Vagina (tissue), 2 donors: ENCODE measurements around the gene OS9. TPM values are rescaled to one million over a fixed set of nuclear protein-coding genes. Genes with fewer than 3 reads are reported as not detected.

Experiments
- DNase-seq, 2 donors: peaks; one replicate each; pipeline ENCODE4 v3.0.0-alpha.2; 2017; ENCODE audit errors: extremely low spot score in 2 of 2
- H3K27ac ChIP-seq: fragments of 200-600 bp; sonication (generic); one replicate; pipeline ENCODE4 v1.5.1; 2019
- H3K27me3 ChIP-seq: fragments of 200-600 bp; sonication (generic); one replicate; pipeline ENCODE4 v1.5.1; 2019
- H3K36me3 ChIP-seq, 2 donors: fragments of 200-600 bp; sonication (generic); one replicate each; pipeline ENCODE4 v1.5.1; 2017 to 2019
- H3K4me1 ChIP-seq: fragments of 200-600 bp; sonication (generic); one replicate; pipeline ENCODE4 v1.5.1; 2019
- H3K4me3 ChIP-seq, 2 donors: fragments of 200-600 bp; sonication (generic); 1 replicate in 1 of 2; 2 replicates in 1 of 2; pipeline ENCODE4 v1.5.1; 2016 to 2019
- H3K9me3 ChIP-seq: fragments of 200-600 bp; sonication (generic); one replicate; pipeline ENCODE4 v1.5.1; 2019
- POLR2A ChIP-seq, 2 donors: fragments of 450-650 bp; IDR thresholded peaks; one replicate each; pipeline ENCODE4 v1.6.1; 2017; ENCODE audit warnings: antibody characterized with exemption in 2 of 2, mild to moderate bottlenecking in 2 of 2, moderate library complexity in 2 of 2
- POLR2AphosphoS5 ChIP-seq, 2 donors: sonication (generic); formaldehyde crosslinking; IDR thresholded peaks; one replicate each; pipeline ENCODE4 v1.9.0; 2017; ENCODE audit warnings: antibody characterized with exemption in 2 of 2, mild to moderate bottlenecking in 2 of 2, low read depth in 1 of 2; ENCODE audit not compliant: insufficient read depth in 1 of 2
- intact Hi-C: fragments of 100-400 bp; cut with DNase I; formaldehyde crosslinking; loops from one replicate; pipeline ENCODE4 v1.15.1; 2023
- total RNA-seq: library from RNA; depleted of rRNA; stranded (reverse); fragments of >200 nt; gene quantifications from one replicate; pipeline ENCODE4 v1.2.3, GENCODE V29; 2016
- TF ChIP-seq, protein P1 (sequence below), 3 experiments: fragments of 450-650 bp in 2 of 3; fragments of 200-600 bp in 1 of 3; sonication (generic) in 1 of 3; IDR thresholded peaks; one replicate each; pipeline ENCODE4 v1.5.1; 2017 to 2019; ENCODE audit warnings: antibody characterized with exemption in 3 of 3, mild to moderate bottlenecking in 2 of 3, moderate library complexity in 2 of 3

Gene OS9
- total RNA-seq, 1 donor from 2014 or later, result 105 TPM

DNA sequence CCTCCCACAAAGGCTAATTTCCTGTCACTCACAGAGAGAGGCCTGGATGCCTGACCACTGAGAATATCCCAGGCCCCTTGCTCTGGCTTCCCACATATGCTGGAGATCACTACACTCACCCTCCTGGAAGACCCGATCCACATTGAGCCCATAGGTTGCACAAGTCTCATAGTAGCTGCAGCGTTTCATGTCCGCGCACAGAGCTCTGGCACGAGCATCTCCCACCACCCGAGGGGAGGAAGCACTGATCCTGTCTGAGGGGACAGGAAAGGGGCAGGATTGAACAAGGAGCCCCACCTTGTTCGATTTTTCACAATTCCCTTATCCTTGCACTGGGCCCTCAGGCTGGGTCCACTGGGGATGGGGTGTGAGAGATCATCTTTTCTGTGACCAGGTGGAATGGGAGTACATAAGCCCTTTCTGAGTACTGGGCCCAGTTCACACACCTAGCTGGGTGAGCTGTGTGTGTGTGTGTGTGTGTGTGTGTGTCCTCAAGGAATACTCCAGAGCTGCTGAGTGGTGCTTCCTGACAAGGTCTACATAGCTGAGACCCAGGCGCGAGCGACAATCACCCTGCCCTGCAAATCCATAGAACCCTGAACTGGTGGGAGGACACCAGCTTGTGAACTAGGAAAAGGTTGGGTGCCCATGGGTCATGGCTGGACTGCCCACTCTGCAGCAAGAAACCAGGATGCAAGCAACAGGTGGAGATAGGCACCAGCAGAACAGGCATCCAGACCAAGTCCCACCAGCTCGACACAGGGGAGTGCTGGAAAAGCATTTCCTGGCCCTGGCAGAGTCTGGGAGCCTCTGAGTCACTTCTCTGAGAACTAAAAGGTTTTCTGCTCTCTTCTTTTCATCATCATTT, 39.0 kb downstream of the OS9 start:
- Histone ChIP-seq H3K36me3 (no peaks in the 10 kb centered on the region), H3K4me1 (peaks cover 24% of the 10 kb centered on the region), H3K27me3 (peaks cover 6% of the 10 kb centered on the region), H3K9me3 (no peaks in the 10 kb centered on the region), H3K4me3 (no peak overlapping the region), H3K27ac (no peak overlapping the region)
- intact Hi-C loops, result no loop called here
- no peak for DNase-seq
- TF ChIP-seq POLR2A (IDR thresholded peaks at IDR 0.05) (no peak), POLR2AphosphoS5 (IDR thresholded peaks at IDR 0.05; ENCODE audit: insufficient read depth in 1 of 2, low read depth in 1 of 2) (no peak)
- TF ChIP-seq, protein P1, sequence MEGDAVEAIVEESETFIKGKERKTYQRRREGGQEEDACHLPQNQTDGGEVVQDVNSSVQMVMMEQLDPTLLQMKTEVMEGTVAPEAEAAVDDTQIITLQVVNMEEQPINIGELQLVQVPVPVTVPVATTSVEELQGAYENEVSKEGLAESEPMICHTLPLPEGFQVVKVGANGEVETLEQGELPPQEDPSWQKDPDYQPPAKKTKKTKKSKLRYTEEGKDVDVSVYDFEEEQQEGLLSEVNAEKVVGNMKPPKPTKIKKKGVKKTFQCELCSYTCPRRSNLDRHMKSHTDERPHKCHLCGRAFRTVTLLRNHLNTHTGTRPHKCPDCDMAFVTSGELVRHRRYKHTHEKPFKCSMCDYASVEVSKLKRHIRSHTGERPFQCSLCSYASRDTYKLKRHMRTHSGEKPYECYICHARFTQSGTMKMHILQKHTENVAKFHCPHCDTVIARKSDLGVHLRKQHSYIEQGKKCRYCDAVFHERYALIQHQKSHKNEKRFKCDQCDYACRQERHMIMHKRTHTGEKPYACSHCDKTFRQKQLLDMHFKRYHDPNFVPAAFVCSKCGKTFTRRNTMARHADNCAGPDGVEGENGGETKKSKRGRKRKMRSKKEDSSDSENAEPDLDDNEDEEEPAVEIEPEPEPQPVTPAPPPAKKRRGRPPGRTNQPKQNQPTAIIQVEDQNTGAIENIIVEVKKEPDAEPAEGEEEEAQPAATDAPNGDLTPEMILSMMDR (IDR thresholded peaks at IDR 0.05), result no peak

DNA sequence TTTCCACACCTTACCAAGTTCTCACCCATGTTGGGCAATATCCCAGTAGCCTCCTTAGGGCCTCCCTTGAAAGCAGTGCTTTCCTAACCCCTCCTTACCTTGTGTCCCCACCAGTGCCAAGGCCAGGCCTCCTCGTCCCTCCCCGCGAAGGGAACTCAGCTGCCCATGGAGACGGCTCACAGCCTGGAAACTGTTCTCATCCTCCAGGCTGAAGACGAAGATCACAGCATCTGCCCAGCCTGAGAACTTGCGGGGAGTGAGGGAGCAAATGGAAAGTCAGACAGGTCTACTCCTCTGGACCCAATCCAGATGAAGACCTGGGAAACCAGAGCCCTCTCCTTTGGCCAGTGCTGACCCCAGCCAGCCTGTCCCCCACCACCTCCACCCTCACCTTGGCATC, 40.0 kb downstream of the OS9 start:
- intact Hi-C loops, result no loop called here
- H3K27me3 ChIP-seq, result peaks cover 6% of the 10 kb centered on the region
- TF ChIP-seq POLR2AphosphoS5 (IDR thresholded peaks at IDR 0.05; ENCODE audit: insufficient read depth in 1 of 2, low read depth in 1 of 2), result no peak
- no peak for TF ChIP-seq POLR2A (IDR thresholded peaks at IDR 0.05)
- H3K27ac ChIP-seq, result no peak overlapping the region
- no peaks in the 10 kb centered on the region for H3K36me3 ChIP-seq
- peaks cover 34% of the 10 kb centered on the region for H3K4me1 ChIP-seq
- H3K4me3 ChIP-seq, result no peak overlapping the region
- no peaks in the 10 kb centered on the region for H3K9me3 ChIP-seq
- DNase-seq, result no peak

- no peak for DNase-seq
- H3K9me3 ChIP-seq, result no peaks in the 10 kb centered on the region
- intact Hi-C loops, result no loop called here
- TF ChIP-seq POLR2AphosphoS5 (IDR thresholded peaks at IDR 0.05; ENCODE audit: insufficient read depth in 1 of 2, low read depth in 1 of 2) (no peak), POLR2A (IDR thresholded peaks at IDR 0.05) (no peak)
- TF ChIP-seq, protein P1 (IDR thresholded peaks at IDR 0.05), result no peak
- no peaks in the 10 kb centered on the region for H3K36me3 ChIP-seq
- peaks cover 6% of the 10 kb centered on the region for H3K27me3 ChIP-seq
- H3K27ac ChIP-seq, result no peak overlapping the region
- peaks cover 36% of the 10 kb centered on the region for H3K4me1 ChIP-seq
- no peak overlapping the region for H3K4me3 ChIP-seq
Measured at GRCh38 chr12:57734591-57734990, 40.7 kb downstream of the OS9 start.

- H3K27me3 ChIP-seq, result peaks cover 6% of the 10 kb centered on the region
- H3K27ac ChIP-seq, result no peak overlapping the region
- no peak for DNase-seq
- H3K36me3 ChIP-seq, result no peaks in the 10 kb centered on the region
- intact Hi-C loops, result no loop called here
- peaks cover 36% of the 10 kb centered on the region for H3K4me1 ChIP-seq
- H3K9me3 ChIP-seq, result no peaks in the 10 kb centered on the region
- TF ChIP-seq POLR2AphosphoS5 (IDR thresholded peaks at IDR 0.05; ENCODE audit: insufficient read depth in 1 of 2, low read depth in 1 of 2), result no peak
- TF ChIP-seq, protein P1 (IDR thresholded peaks at IDR 0.05), result no peak
- no peak for TF ChIP-seq POLR2A (IDR thresholded peaks at IDR 0.05)
- no peak overlapping the region for H3K4me3 ChIP-seq
Measured at GRCh38 chr12:57735198-57735855, 41.4 kb downstream of the OS9 start.

GRCh38 chr12:57735952-57736740, 42.2 kb downstream of the OS9 start:
- H3K27me3 ChIP-seq, result peaks cover 6% of the 10 kb centered on the region
- TF ChIP-seq, protein P1 (IDR thresholded peaks at IDR 0.05), result no peak
- TF ChIP-seq POLR2A (IDR thresholded peaks at IDR 0.05) (no peak), POLR2AphosphoS5 (IDR thresholded peaks at IDR 0.05; ENCODE audit: insufficient read depth in 1 of 2, low read depth in 1 of 2) (no peak)
- H3K36me3 ChIP-seq, result no peaks in the 10 kb centered on the region
- H3K27ac ChIP-seq, result no peak overlapping the region
- intact Hi-C loops, result no loop called here
- H3K4me1 ChIP-seq, result peaks cover 36% of the 10 kb centered on the region
- peak overlapping the region in 1 of 2 donors; percentile 22 for H3K4me3 ChIP-seq
- no peaks in the 10 kb centered on the region for H3K9me3 ChIP-seq
- DNase-seq, result no peak
